ENCODE data around the gene SERPINH1.
A peak's percentile ranks its signal among the peaks of the same experiment; 100 is the strongest.
"Not testable (repeated sequence)": the region's sequence is repeated elsewhere in the genome, so short reads cannot be mapped to it uniquely, and the experiment has no call there.

Gene SERPINH1

DNA sequence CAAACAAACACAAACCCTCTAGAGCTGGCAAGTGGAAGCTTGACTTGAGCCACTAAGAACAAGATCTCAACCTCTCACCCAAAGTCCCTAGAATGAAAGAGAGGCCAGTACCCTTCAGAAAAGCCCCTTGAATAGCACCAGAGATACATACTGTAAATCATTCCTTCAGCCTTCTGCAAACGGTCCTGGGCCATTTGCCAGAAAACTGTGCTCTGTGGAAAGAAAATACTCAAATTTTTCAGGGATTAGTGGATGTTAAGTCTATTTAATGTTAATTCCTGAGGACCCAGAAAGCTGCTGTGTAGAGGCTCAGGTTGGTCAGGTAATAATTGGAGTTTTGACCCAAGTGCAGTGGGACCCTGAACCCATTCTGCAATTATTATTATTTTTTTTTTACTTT lies 16.9 kb downstream of the SERPINH1 start:
- no peak for DNase-seq

DNA sequence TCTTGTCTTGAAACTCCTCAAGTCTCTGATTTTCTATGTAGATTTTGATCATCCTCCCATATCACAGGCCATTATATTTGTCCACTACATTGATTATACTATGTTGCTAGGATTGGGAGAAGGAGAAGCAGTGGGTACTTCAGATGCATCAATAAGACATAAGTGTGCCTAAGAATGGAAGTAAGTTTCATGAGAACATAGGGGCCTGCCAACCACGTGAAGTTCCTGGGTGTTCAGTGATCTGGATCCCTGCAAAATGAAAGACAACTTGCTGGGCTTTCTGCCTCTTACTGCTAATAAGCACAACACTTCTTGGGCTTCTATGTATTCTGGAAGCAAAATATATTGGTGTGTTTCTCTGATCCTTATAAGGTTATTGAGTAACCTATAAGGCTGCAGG lies 17.8 kb downstream of the SERPINH1 start:
- DNase-seq, result no peak

DNA sequence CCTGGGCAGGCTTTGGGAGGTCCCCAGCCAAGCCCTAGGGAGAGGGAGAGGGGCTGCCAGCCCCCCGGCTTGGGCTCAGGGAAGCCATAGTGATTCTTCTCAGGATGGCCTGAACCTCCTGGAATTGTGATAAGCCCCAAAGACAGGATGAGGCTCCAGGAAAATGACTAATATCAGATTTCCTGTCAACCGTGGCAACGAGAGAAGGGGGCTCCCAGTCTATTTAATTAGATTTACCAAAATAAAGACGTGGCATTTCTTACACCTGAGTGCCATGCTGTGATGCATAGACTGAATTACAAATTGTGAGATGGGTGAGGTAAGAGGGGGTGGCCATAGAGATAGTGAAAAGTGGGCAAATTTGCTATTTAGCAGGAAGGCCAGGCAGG lies 20.4 kb downstream of the SERPINH1 start:
- DNase-seq, result no peak

GRCh38 chr11:75582895-75583717 lies 21.1 kb downstream of the SERPINH1 start:
- peak; percentile 33 for DNase-seq

DNA sequence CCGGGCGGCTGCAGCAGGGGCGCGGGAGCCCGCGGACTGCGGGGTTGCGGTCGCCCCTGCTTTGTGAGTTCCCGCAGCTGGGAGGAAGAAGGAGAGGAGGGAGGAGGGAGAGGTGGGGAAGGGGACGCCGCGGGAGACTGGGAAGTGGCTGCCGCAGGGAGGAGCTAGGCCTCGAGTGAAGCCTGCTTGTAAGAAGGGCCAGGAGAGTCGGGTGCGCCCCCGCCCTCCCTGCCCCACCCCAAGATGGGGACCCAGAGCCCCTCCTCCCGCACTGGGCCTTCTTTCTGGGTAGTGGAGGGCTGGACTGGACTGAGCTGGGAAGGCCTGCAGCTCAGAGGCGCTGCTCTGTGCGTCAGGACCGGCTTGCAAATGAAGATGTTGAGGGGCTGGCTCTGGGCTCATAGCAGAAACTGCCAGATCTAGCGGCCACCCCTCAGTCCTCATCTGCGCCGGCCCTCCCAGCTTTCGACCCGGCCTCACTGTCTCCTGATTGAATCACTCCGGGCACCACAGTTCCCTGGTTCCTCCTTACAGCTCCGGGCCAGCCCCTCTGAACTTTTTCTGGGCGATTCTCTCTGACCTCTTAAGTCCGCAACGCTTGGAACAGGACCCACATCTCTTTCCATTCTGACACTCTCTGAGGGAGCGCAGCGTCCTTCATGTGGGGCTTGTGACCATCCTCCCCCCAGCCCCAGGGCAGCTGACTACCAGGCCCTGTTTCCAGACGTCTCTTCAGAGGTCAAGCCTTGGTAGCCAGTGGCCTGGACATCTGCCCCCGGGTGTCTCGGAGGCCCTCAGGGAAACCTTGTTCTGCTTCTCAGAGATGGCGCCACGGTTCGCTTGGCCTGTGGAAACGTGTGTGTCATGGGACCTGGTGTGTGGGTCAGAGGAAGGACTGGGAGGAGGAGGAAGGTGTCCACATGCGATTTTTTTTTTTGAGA lies 21.9 kb downstream of the SERPINH1 start:
- DNase-seq, result no peak

- DNase-seq, result not testable (repeated sequence)
Measured at GRCh38 chr11:75584659-75585292, 22.7 kb downstream of the SERPINH1 start.

- DNase-seq, result no peak
Measured at GRCh38 chr11:75585293-75585670, 23.2 kb downstream of the SERPINH1 start.

DNA sequence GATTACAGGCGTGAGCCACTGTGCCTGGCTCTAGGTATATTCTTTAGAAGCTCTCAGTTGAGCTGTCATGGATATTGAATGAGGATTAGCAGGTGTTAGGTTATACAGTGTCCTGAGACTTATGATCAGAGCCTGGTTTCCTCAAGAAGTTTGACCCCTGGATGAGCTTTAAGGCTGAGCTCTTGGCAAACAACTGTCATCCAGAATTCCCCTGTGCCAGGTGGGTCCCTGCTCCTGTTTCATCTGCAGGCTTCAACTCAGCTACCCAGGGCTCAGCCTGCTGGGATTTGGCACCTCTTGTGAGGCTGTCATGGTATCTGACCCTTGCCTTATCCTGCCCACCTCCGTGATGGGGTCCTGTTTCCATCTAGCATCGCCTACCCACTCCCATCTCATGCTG lies 24.3 kb downstream of the SERPINH1 start:
- DNase-seq, result no peak

DNA sequence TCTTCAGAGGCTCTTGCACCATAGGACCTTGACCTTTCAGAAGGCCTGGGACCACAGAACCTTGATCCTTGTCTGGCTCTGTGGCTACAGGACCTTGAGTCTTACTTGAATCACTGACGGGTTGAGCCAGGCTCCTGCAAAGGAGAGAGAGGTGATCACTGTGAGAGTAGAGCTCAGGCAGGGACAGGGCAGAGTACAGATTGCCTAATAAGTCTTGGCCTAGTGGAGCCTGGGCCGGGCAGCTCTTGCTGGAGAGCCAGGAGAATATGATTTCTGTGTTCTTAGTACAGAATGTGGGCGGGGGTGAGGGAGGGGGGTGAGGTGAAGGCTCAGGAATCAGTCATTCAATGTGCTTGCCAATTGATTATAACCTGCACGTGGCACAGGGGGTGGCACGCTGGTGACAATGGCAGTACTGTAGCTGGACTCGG lies 26.0 kb downstream of the SERPINH1 start:
- no peak for DNase-seq

GRCh38 chr11:75589051-75589450 lies 27.0 kb downstream of the SERPINH1 start:
- no peak for DNase-seq

GRCh38 chr11:75589933-75590332 lies 27.9 kb downstream of the SERPINH1 start:
- DNase-seq, result no peak

DNA sequence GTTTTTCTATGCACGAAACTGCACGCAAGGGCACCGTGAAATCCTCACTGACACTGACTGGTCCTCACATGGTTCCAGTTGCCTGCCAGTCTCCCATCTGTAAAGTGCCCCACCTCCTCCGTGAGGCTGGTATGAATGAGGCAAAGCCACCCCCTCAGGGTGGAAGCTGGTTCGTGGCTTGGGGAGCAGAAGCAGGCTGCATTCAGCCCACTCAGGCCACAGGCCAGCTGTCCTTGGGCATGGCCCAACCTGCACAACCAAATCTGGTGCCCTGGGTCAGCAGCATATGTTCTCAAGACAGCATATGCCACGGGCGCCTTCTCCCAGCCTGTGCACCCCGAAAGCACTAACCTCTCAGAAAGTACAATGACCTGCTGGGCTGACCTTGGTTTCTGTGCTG lies 29.3 kb downstream of the SERPINH1 start:
- DNase-seq, result no peak

DNA sequence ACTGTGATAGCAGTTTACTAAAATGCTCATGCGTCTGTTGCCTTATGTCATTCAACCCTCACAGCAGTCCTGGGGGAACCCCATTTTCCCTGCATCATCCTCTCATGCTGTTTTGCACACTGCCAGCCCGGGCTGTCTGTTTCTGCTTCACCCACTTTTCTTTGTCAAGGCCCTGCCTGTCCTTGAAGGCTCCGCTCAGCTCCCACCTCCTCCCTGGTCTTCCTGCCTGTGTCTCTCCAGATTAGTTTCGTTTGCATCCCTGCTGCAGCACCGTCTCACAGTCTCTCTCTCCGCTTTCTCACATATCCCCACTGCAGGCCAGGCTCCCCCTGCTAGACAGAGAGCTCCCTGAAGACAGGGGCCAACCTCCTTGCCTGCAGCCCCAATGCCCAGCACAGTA lies 29.9 kb downstream of the SERPINH1 start:
- DNase-seq, result no peak

GRCh38 chr11:75592715-75593114 lies 30.7 kb downstream of the SERPINH1 start:
- DNase-seq, result no peak

- no peak for DNase-seq
Measured at GRCh38 chr11:75593286-75593915, 31.3 kb downstream of the SERPINH1 start.

DNA sequence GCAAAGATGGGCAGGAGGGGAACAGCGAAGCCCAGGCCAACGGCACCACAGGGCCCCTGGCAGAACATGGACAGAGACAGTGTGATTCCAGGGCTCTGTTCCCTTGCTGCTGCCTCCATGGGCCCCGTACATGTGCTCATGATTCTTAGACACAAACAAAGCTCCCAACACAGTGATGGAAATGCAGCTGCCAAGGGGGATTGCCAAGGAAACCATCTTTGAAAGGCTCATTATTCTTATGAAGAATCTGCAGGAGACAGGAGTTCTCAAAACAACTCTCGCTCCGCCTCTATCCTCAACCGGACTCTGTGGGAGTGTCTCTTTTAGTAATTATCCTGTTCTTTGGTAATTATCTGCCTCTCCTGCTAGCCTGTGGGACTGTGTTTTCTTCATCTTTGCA lies 32.2 kb downstream of the SERPINH1 start:
- DNase-seq, result no peak

DNA sequence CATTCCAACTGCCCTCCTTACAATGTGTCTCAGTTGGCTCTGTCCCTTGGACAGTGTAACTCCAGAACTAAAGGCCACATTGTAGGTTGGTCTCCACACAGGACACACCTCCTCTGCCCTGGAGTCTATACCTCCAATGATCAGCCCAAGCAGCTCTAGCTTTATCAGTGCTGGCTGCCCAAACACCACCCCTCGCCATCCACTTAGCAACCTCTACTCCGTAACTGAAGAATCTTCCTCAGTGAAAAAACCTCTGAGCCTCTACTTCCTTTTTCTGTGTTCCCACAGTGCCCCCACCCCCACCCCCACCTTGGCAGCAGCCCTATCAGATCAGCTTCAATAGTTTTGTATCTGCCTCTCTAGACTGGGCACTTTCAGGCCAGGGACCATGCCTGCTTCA lies 33.4 kb downstream of the SERPINH1 start:
- no peak for DNase-seq

DNA sequence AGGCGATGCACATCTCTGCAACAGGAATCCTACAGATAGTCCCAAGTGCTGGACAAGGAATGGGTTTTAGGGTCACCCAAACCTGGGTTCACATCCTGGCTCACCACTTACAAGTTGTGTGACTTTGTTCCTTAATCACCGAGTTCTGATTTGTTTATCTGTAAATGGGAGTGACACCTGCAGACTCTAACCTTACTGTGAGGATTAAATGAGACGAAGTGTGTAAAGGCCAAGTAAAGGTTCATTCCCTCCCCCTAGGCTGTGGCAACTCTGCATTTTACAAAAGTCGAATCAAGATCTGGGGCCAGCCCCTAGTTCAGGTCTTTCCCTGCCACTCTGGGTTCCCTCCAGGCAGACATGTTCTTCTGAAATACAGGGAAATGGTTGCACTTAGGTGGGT lies 34.9 kb downstream of the SERPINH1 start:
- no peak for DNase-seq

GRCh38 chr11:75597636-75598035 lies 35.6 kb downstream of the SERPINH1 start:
- DNase-seq, result no peak

- no peak for DNase-seq
Measured at GRCh38 chr11:75598264-75598663, 36.2 kb downstream of the SERPINH1 start.

GRCh38 chr11:75598900-75599299 lies 36.8 kb downstream of the SERPINH1 start:
- DNase-seq, result no peak

DNA sequence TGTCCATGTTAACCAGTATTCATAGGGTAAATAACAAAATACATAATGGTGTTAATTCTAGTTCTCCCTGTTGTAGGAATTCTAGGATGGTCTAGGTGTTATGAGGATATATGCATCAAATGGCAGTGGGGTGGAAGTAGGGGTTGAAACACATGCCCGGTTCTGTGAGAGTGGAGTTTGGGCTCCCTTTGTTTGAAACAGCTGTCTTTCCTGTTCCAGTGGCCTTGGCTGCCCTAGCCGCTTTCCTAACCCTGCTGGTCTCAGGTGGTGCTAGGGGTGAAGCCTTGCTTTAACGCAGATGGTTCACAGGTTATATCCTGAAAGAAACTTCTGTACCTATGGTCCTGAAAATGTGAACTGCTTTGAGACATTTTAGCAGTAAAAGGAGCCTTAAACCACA lies 38.3 kb downstream of the SERPINH1 start:
- no peak for DNase-seq

DNA sequence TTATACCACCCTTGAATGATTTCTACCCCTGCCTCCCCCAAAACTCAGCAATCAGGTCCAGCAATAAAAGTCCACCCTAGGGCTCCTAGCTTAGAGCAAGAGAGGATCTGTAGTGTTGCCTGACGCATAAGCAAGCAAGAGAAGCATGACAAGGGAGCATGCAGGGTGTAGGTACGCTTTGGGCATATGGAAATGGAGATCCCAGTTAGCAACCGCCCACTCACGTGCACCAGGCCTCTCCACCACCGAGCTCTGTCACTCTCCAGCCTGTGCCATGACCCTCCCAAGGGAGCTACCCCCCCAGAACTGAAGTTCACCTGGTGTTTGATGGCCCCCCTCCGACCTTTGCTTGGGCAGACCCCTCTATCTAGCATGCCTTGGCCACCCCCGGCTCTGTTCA lies 39.4 kb downstream of the SERPINH1 start:
- no peak for DNase-seq
